HCT116 (cell line): Measurements from ENCODE around the gene LGALS4. TPM values are rescaled to one million over a fixed set of nuclear protein-coding genes. Genes with fewer than 3 reads are reported as not detected.

Source experiments
- ATAC-seq: fragments of 200-7000 bp; cut with Tn5 transposase; 2 replicates; pipeline ENCODE4 v1.9.1; 2020; ENCODE audit warnings: mild to moderate bottlenecking, moderate library complexity
- BruUV-seq: library from RNA; stranded (reverse); fragments of 400-500 nt; replicated peaks from 2 replicates; lab custom pipeline; 2021; lab: Mats Ljungman, UMichigan
- CTCF ChIA-PET: fragments of 300-600 bp; sonication (Branson Sonifier 250); formaldehyde crosslinking; loops from one replicate; lab custom pipeline; 2021; ENCODE audit warnings: antibody characterized with exemption; lab: Charles Lee
- POLR2A ChIA-PET: fragments of 300-600, 350-600 bp; sonication (Branson Sonifier 250); formaldehyde crosslinking; loops from one replicate; lab custom pipeline; 2021; ENCODE audit warnings: antibody characterized with exemption; lab: Charles Lee
- RAD21 ChIA-PET, 2 experiments: fragments of 300-600 bp; sonication (Branson Sonifier 250); formaldehyde crosslinking; loops; one replicate each; lab custom pipeline; 2023; ENCODE audit warnings: low total read pairs in 2 of 2; ENCODE audit not compliant: uncharacterized antibody in 2 of 2, unreplicated experiment in 2 of 2, low non-redundant PET in 1 of 2; lab: Charles Lee
- DNase-seq: peaks from one replicate; pipeline ENCODE4 v3.0.0-alpha.2; 2010; ENCODE audit warnings: low read depth, low spot score
- H2AFZ ChIP-seq: fragments of 200-600 bp; shearing (Covaris generic), sonication (generic); 2 replicates; pipeline ENCODE4 v1.6.1; 2017; ENCODE audit warnings: low read depth, mixed run types, mixed read lengths, antibody characterized with exemption, low read length; ENCODE audit not compliant: poor library complexity, severe bottlenecking
- H3K27ac ChIP-seq: 2 replicates; pipeline ENCODE4 v1.5.1; 2012; ENCODE audit warnings: low read depth, low read length
- H3K27me3 ChIP-seq: fragments of 200-600 bp; sonication (generic); 2 replicates; pipeline ENCODE4 v1.6.1; 2016; ENCODE audit warnings: mixed run types, low read length, mixed read lengths; ENCODE audit not compliant: insufficient read depth
- H3K36me3 ChIP-seq, 2 experiments: fragments of 200-500 bp in 1 of 2; fragments of 200-600 bp in 1 of 2; sonication (Bioruptor generic) in 1 of 2; sonication (generic) in 1 of 2; 2 replicates each; pipeline versions ENCODE4 v1.5.1 to v1.6.1; 2014 to 2016; ENCODE audit warnings: low read length in 2 of 2, inconsistent platforms in 1 of 2, mixed read lengths in 1 of 2, mixed run types in 1 of 2; ENCODE audit not compliant: insufficient read depth in 2 of 2, control insufficient read depth in 1 of 2
- H3K4me1 ChIP-seq, 2 experiments: fragments of 200-600 bp in 1 of 2; sonication (generic) in 1 of 2; 2 replicates each; pipeline versions ENCODE4 v1.5.1 to v1.6.1; 2012 to 2017; ENCODE audit warnings: low read length in 2 of 2, inconsistent platforms in 1 of 2, mild to moderate bottlenecking in 1 of 2, mixed read lengths in 1 of 2, mixed run types in 1 of 2, moderate library complexity in 1 of 2; ENCODE audit not compliant: insufficient read depth in 2 of 2, control insufficient read depth in 1 of 2
- H3K4me2 ChIP-seq: fragments of 200-600 bp; sonication (generic); 2 replicates; pipeline ENCODE4 v1.6.1; 2017; ENCODE audit warnings: mixed run types, low read length, mixed read lengths
- H3K4me3 ChIP-seq, 2 experiments: fragments of 200-600 bp in 1 of 2; sonication (generic) in 1 of 2; replicated peaks in 1 of 2; 2 replicates each; pipeline ENCODE4 v1.5.1; 2011 to 2016; ENCODE audit warnings: low read length in 2 of 2, control low read depth in 1 of 2, low read depth in 1 of 2, mild to moderate bottlenecking in 1 of 2, mixed read lengths in 1 of 2, mixed run types in 1 of 2
- H3K79me2 ChIP-seq: fragments of 200-600 bp; sonication (generic); 2 replicates; pipeline ENCODE4 v1.6.1; 2017; ENCODE audit warnings: mild to moderate bottlenecking, mixed run types, low read length, moderate library complexity, mixed read lengths; ENCODE audit not compliant: insufficient read depth
- H3K9ac ChIP-seq: fragments of 200-600 bp; sonication (generic); 2 replicates; pipeline ENCODE4 v1.6.1; 2016; ENCODE audit warnings: low read length, mixed read lengths
- H3K9me2 ChIP-seq: fragments of 200-600 bp; sonication (generic), shearing (Covaris generic); 2 replicates; pipeline ENCODE4 v1.6.1; 2017; ENCODE audit warnings: mixed run types, mild to moderate bottlenecking, moderate library complexity; ENCODE audit not compliant: insufficient read depth
- H3K9me3 ChIP-seq, 2 experiments: fragments of 200-500 bp in 1 of 2; fragments of 200-600 bp in 1 of 2; sonication (Bioruptor generic) in 1 of 2; sonication (generic) in 1 of 2; 2 replicates each; pipeline ENCODE4 v1.6.1; 2014 to 2017; ENCODE audit warnings: low read length in 2 of 2, mixed read lengths in 2 of 2, inconsistent platforms in 1 of 2, low read depth in 1 of 2, mild to moderate bottlenecking in 1 of 2, mixed run types in 1 of 2, moderate library complexity in 1 of 2; ENCODE audit not compliant: control insufficient read depth in 1 of 2, insufficient read depth in 1 of 2
- H4K20me1 ChIP-seq: fragments of 200-600 bp; sonication (generic), shearing (Covaris generic); 2 replicates; pipeline ENCODE4 v1.6.1; 2017; ENCODE audit warnings: mixed run types, mild to moderate bottlenecking, moderate library complexity; ENCODE audit not compliant: insufficient read depth
- CBX3 ChIP-seq: IDR thresholded peaks from 2 replicates; pipeline ENCODE4 v1.6.1; 2012; ENCODE audit warnings: low read depth
- CEBPB ChIP-seq: IDR thresholded peaks from 2 replicates; pipeline ENCODE4 v1.6.1; 2012; ENCODE audit warnings: low read depth
- EGR1 ChIP-seq: IDR thresholded peaks from 2 replicates; pipeline ENCODE4 v1.6.1; 2012; ENCODE audit warnings: low read depth
- ELF1 ChIP-seq: IDR thresholded peaks from 2 replicates; pipeline ENCODE4 v1.6.1; 2012; ENCODE audit warnings: low read depth, borderline replicate concordance
- EZH2phosphoT487 ChIP-seq: fragments of 200-600 bp; IDR thresholded peaks from 2 replicates; pipeline ENCODE4 v1.6.1; 2018; ENCODE audit warnings: antibody characterized with exemption, borderline replicate concordance
- JUND ChIP-seq: IDR thresholded peaks from 2 replicates; pipeline ENCODE4 v1.6.1; 2012
- POLR2A ChIP-seq: IDR thresholded peaks from 2 replicates; pipeline ENCODE4 v1.7.0; 2011; ENCODE audit warnings: borderline replicate concordance; ENCODE audit not compliant: insufficient read depth, insufficient read length; ENCODE audit errors: extremely low read depth
- POLR2AphosphoS5 ChIP-seq: IDR thresholded peaks from 2 replicates; pipeline ENCODE4 v1.6.1; 2011; ENCODE audit warnings: mild to moderate bottlenecking, low read depth, low read length, moderate library complexity
- TCF7L2 ChIP-seq: IDR thresholded peaks from 2 replicates; pipeline ENCODE4 v1.7.0; 2011; ENCODE audit warnings: borderline replicate concordance, inconsistent platforms; ENCODE audit not compliant: insufficient read depth, insufficient read length; ENCODE audit errors: extremely low read depth
- YY1 ChIP-seq: IDR thresholded peaks from 2 replicates; pipeline ENCODE4 v1.6.1; 2011; ENCODE audit warnings: low read length, low read depth, moderate library complexity, mild to moderate bottlenecking; ENCODE audit not compliant: insufficient replicate concordance; ENCODE audit errors: extremely low read depth
- ZFX ChIP-seq: fragments of 450-650 bp; IDR thresholded peaks from 2 replicates; pipeline ENCODE4 v1.6.1; 2017
- ZNF274 ChIP-seq: fragments of 200-500 bp; sonication (Bioruptor generic); IDR thresholded peaks from 2 replicates; pipeline ENCODE4 v1.6.1; 2014; ENCODE audit warnings: mild to moderate bottlenecking, low read depth, low read length, inconsistent platforms
- intact Hi-C: fragments of 100-400 bp; cut with micrococcal nuclease; formaldehyde crosslinking; loops from 2 replicates; pipeline ENCODE4 v1.10.0; 2022
- total RNA-seq: library from RNA; stranded (reverse); gene quantifications from one replicate; pipeline ENCODE4 v1.2.1, GENCODE V29; 2021; ENCODE audit not compliant: unreplicated experiment
- TF ChIP-seq, protein P1 (sequence below), 3 experiments: fragments of 200-600 bp in 1 of 3; sonication (generic) in 1 of 3; IDR thresholded peaks in 2 of 3; conservative IDR thresholded peaks in 1 of 3; 2 replicates each; pipeline ENCODE4 v1.5.1; 2012 to 2017; ENCODE audit warnings: low read depth in 2 of 3, low read length in 2 of 3, antibody characterized with exemption in 1 of 3, borderline replicate concordance in 1 of 3, control low read depth in 1 of 3, mild to moderate bottlenecking in 1 of 3, mixed read lengths in 1 of 3, mixed run types in 1 of 3, moderate library complexity in 1 of 3; ENCODE audit not compliant: insufficient read depth in 1 of 3

Gene LGALS4
- total RNA-seq, 1 experiment from 2014 or later, result 0.86 TPM

DNA sequence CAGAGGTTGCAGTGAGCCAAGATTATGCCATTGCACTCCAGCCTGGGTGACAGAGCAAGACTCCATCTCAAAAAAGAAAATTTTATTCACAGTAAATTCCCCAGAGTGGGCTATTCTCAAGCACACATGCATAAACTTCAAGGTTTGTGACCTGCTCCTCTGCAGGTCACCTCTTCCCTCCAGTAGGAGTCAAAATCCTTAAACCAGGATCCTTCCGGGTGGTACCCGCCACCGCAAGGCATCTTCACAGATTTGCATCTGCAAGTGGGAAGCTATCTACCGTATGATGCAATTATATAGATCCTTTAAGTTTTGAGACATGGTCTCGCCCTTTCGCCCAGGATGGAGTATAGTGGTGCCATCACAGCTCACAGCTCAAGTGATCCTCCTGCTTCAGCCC, 21.8 kb upstream of the LGALS4 start (continued):
- TF ChIP-seq ZNF274, result no peak
- TF ChIP-seq ELF1, result no peak
- TF ChIP-seq EZH2phosphoT487, result no peak
- no peak for TF ChIP-seq EGR1
- no peak for TF ChIP-seq CBX3
- TF ChIP-seq CEBPB, result no peak
- no peak for TF ChIP-seq POLR2AphosphoS5
- TF ChIP-seq POLR2A, result no peak
- TF ChIP-seq JUND, result no peak
- TF ChIP-seq, protein P1, sequence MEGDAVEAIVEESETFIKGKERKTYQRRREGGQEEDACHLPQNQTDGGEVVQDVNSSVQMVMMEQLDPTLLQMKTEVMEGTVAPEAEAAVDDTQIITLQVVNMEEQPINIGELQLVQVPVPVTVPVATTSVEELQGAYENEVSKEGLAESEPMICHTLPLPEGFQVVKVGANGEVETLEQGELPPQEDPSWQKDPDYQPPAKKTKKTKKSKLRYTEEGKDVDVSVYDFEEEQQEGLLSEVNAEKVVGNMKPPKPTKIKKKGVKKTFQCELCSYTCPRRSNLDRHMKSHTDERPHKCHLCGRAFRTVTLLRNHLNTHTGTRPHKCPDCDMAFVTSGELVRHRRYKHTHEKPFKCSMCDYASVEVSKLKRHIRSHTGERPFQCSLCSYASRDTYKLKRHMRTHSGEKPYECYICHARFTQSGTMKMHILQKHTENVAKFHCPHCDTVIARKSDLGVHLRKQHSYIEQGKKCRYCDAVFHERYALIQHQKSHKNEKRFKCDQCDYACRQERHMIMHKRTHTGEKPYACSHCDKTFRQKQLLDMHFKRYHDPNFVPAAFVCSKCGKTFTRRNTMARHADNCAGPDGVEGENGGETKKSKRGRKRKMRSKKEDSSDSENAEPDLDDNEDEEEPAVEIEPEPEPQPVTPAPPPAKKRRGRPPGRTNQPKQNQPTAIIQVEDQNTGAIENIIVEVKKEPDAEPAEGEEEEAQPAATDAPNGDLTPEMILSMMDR (IDR thresholded peaks at IDR 0.05 in 2 of 3, conservative IDR thresholded peaks at IDR 0.05 in 1 of 3; ENCODE audit: borderline replicate concordance in 1 of 3, insufficient read depth in 1 of 3, low read depth in 2 of 3, low read length in 2 of 3), result no peak

DNA sequence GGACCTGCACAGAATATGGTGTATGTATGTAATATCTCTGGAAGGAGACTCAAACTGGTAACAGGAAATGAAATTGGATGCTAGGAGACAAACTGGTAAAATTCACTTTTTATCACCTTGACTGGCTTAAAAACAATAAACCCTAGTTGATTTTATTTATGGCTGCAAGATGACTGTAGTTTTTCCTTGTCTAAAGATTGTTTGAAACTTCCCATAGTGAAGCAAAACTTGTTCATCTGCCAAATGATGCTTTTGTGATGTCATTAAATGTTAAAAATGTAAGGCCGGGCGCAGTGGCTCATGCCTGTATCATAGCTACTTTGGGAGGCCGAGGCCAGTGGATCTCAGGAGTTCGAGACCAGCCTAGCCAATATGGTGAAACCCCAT, 21.4 kb upstream of the LGALS4 start:
- H3K27me3 ChIP-seq, result no peaks in the 10 kb centered on the region
- no peak overlapping the region for H3K27ac ChIP-seq
- TF ChIP-seq TCF7L2, result no peak
- no peak for TF ChIP-seq ZFX
- TF ChIP-seq YY1, result no peak
- no peak for TF ChIP-seq POLR2AphosphoS5
- TF ChIP-seq, all 23 proteins: peak for 0
- peaks cover 3% of the 10 kb centered on the region; the same call in 1 of the 2 replicates for H4K20me1 ChIP-seq
- peaks cover 2 to 27% of the 10 kb centered on the region in 2 experiments; a peak in 3 of 4 replicates for H3K4me1 ChIP-seq
- ChIA-PET RAD21 (no interaction called here), CTCF (interaction anchor here (1.3 kb wide), 1 partner anchor 53 kb away, joined by 4 read pairs; no protein-coding TSS in a partner anchor), POLR2A (interaction anchor here (0.7 to 2.2 kb wide), 3 partner anchors 11 to 73 kb away, joined by 3 to 9 read pairs (median 7); no protein-coding TSS in a partner anchor)
- no peak for ATAC-seq
- no peak for DNase-seq
- H3K9ac ChIP-seq, result no peak overlapping the region
- H3K9me2 ChIP-seq, result no peaks in the 10 kb centered on the region
- intact Hi-C loops, result loop anchor here (5.0 kb wide), 1 partner anchor 97 kb away; no protein-coding TSS in a partner anchor
- no peaks in the 10 kb centered on the region for H3K9me3 ChIP-seq
- no peak overlapping the region for H2AFZ ChIP-seq
- no TSS peak for BruUV-seq
- no peak overlapping the region for H3K4me2 ChIP-seq
- H3K79me2 ChIP-seq, result peaks cover 21% of the 10 kb centered on the region; the same call in 1 of the 2 replicates
- no peak overlapping the region for H3K4me3 ChIP-seq
- peaks cover 24 to 29% of the 10 kb centered on the region in 2 experiments; a peak in 3 of 4 replicates for H3K36me3 ChIP-seq
